ENCODE results near the gene SLC1A2.

- TF ChIP-seq CTCF (conservative IDR thresholded peaks at IDR 0.05; ENCODE audit: low read length), result no peak
- no peak for TF ChIP-seq EZH2phosphoT487 (IDR thresholded peaks at IDR 0.05; ENCODE audit: borderline replicate concordance, low read depth, low read length)
These were observed 40.1 kb upstream of the SLC1A2 start for GRCh38 chr11:35459489-35459888.
